Fibroblast of lung (primary cell): Measurements from ENCODE around the gene ANKRD6.

Source experiments
- EZH2 ChIP-seq: IDR thresholded peaks from 2 replicates; pipeline ENCODE4 v1.5.1; 2012; ENCODE audit warnings: low read length, control low read depth, mild to moderate bottlenecking; ENCODE audit errors: missing control alignments
- TF ChIP-seq, protein P1 (sequence below), 2 donors: IDR thresholded peaks in 1 of 2; conservative IDR thresholded peaks in 1 of 2; 1 replicate in 1 of 2; 2 replicates in 1 of 2; pipeline ENCODE4 v1.5.1; 2011 to 2012; ENCODE audit warnings: low read length in 2 of 2, control low read depth in 1 of 2, inconsistent platforms in 1 of 2, low read depth in 1 of 2, mild to moderate bottlenecking in 1 of 2

- TF ChIP-seq, protein P1, sequence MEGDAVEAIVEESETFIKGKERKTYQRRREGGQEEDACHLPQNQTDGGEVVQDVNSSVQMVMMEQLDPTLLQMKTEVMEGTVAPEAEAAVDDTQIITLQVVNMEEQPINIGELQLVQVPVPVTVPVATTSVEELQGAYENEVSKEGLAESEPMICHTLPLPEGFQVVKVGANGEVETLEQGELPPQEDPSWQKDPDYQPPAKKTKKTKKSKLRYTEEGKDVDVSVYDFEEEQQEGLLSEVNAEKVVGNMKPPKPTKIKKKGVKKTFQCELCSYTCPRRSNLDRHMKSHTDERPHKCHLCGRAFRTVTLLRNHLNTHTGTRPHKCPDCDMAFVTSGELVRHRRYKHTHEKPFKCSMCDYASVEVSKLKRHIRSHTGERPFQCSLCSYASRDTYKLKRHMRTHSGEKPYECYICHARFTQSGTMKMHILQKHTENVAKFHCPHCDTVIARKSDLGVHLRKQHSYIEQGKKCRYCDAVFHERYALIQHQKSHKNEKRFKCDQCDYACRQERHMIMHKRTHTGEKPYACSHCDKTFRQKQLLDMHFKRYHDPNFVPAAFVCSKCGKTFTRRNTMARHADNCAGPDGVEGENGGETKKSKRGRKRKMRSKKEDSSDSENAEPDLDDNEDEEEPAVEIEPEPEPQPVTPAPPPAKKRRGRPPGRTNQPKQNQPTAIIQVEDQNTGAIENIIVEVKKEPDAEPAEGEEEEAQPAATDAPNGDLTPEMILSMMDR (conservative IDR thresholded peaks at IDR 0.05 in 1 of 2, IDR thresholded peaks at IDR 0.05 in 1 of 2; ENCODE audit: low read depth in 1 of 2, low read length in 2 of 2): no peak
- no peak for TF ChIP-seq EZH2
Measured at GRCh38 chr6:89410231-89410761, 22.7 kb upstream of the ANKRD6 start.
